K562 (cell line): ENCODE measurements around the gene ARL4C. TPM values are rescaled to one million over a fixed set of nuclear protein-coding genes. Genes with fewer than 3 reads are reported as not detected.

ENCODE experiments used
- ATAC-seq: fragments of 200-7000 bp; cut with Tn5 transposase; 3 replicates; pipeline ENCODE4 v1.9.1; 2020; ENCODE audit warnings: moderate library complexity
- BruUV-seq: library from RNA; stranded (reverse); fragments of 400-500 nt; replicated peaks from 2 replicates; lab custom pipeline; 2021; lab: Mats Ljungman, UMichigan
- CTCF ChIA-PET: fragments of 300-600 bp; formaldehyde crosslinking; extraction: SDS; loops from one replicate; lab custom pipeline; 2021; ENCODE audit warnings: low intra/inter-chr PET ratio; lab: Yijun Ruan, JAX
- POLR2A ChIA-PET: fragments of 300-600, 350-650 bp; sonication (Branson Sonifier 250); formaldehyde crosslinking; extraction: SDS; loops from one replicate; lab custom pipeline; 2021; ENCODE audit warnings: antibody characterized with exemption, inconsistent platforms; lab: Yijun Ruan, JAX
- DNase-seq, 4 experiments: peaks; one replicate each; pipeline versions ENCODE4 v3.0.0 to v3.0.0-alpha.2; 2011 to 2018; ENCODE audit warnings: low spot score in 3 of 4, mixed read lengths in 3 of 4; ENCODE audit errors: extremely low read depth in 1 of 4
- FAIRE-seq: peaks from 2 replicates; lab custom pipeline; 2011; peaks lifted over from hg19 to GRCh38; lab: Jason Lieb, UNC
- H2AFZ ChIP-seq: 2 replicates; pipeline ENCODE4 v1.6.0; 2011; ENCODE audit warnings: low read depth, low read length, control low read depth, inconsistent platforms
- H3K27ac ChIP-seq: fragments of 200-600 bp; 3 replicates; pipeline ENCODE4 v1.8.0; 2011; ENCODE audit warnings: low read depth, mild to moderate bottlenecking, control low read depth, inconsistent platforms, low read length, moderate library complexity, mixed read lengths; ENCODE audit errors: extremely low read depth
- H3K27me3 ChIP-seq, 2 experiments: fragments of 300-600 bp in 1 of 2; 2 replicates in 1 of 2; 3 replicates in 1 of 2; pipeline versions ENCODE4 v1.6.0 to v1.8.0; 2011; ENCODE audit warnings: inconsistent platforms in 2 of 2, low read length in 2 of 2, mild to moderate bottlenecking in 1 of 2, mixed read lengths in 1 of 2, moderate library complexity in 1 of 2; ENCODE audit not compliant: control insufficient read depth in 2 of 2, insufficient read depth in 2 of 2
- H3K36me3 ChIP-seq: fragments of 300-600 bp; 3 replicates; pipeline ENCODE4 v1.8.0; 2011; ENCODE audit warnings: mild to moderate bottlenecking, low read length, inconsistent platforms; ENCODE audit not compliant: control insufficient read depth, insufficient read depth
- H3K4me1 ChIP-seq, 2 experiments: fragments of 200-600 bp in 1 of 2; replicated peaks in 1 of 2; 2 replicates in 1 of 2; 3 replicates in 1 of 2; pipeline versions ENCODE4 v1.5.1 to v1.8.0; 2011; ENCODE audit warnings: inconsistent platforms in 2 of 2, low read length in 2 of 2, mild to moderate bottlenecking in 1 of 2, mixed read lengths in 1 of 2, moderate library complexity in 1 of 2; ENCODE audit not compliant: control insufficient read depth in 2 of 2, insufficient read depth in 2 of 2
- H3K4me2 ChIP-seq: 2 replicates; pipeline ENCODE4 v1.6.1; 2011; ENCODE audit warnings: low read length, control low read depth, inconsistent platforms, mixed read lengths; ENCODE audit not compliant: insufficient read depth
- H3K4me3 ChIP-seq: fragments of 200-600 bp; sonication (generic), shearing (Covaris generic); 2 replicates; pipeline ENCODE4 v1.5.1; 2016; ENCODE audit warnings: control low read depth, inconsistent platforms
- H3K79me2 ChIP-seq: fragments of 200-600 bp; 3 replicates; pipeline ENCODE4 v1.8.0; 2011; ENCODE audit warnings: low read length, inconsistent platforms; ENCODE audit not compliant: control insufficient read depth, insufficient read depth
- H3K9ac ChIP-seq, 2 experiments: 2 replicates each; pipeline versions ENCODE4 v1.6.0 to v1.6.1; 2011; ENCODE audit warnings: low read depth in 2 of 2, low read length in 2 of 2, control low read depth in 1 of 2, inconsistent platforms in 1 of 2, mild to moderate bottlenecking in 1 of 2, mixed read lengths in 1 of 2; ENCODE audit not compliant: insufficient read depth in 1 of 2
- H3K9me1 ChIP-seq: one replicate; pipeline ENCODE4 v1.6.0; 2011; ENCODE audit warnings: inconsistent platforms, mild to moderate bottlenecking, low read length, moderate library complexity; ENCODE audit not compliant: control insufficient read depth, insufficient read depth
- H3K9me3 ChIP-seq: replicated peaks from 2 replicates; pipeline ENCODE4 v1.5.1; 2011; ENCODE audit warnings: low read depth, low read length, inconsistent platforms; ENCODE audit not compliant: control insufficient read depth, insufficient read depth
- H4K20me1 ChIP-seq: replicated peaks from 2 replicates; pipeline ENCODE4 v1.6.1; 2011; ENCODE audit warnings: low read length, inconsistent platforms, mixed read lengths; ENCODE audit not compliant: control insufficient read depth, insufficient read depth
- CHCHD3 ChIP-seq: fragments of 250-450 bp; sonication (Bioruptor Pico); IDR thresholded peaks from 2 replicates; pipeline ENCODE4 v2.1.2; 2022; ENCODE audit warnings: mild to moderate bottlenecking
- ETV6 ChIP-seq, 3 experiments: fragments of 150-350 bp in 1 of 3; sonication (generic) in 1 of 3; formaldehyde crosslinking in 1 of 3; IDR thresholded peaks; 2 replicates each; pipeline versions ENCODE4 v1.6.1 to v1.8.0; 2014 to 2022; ENCODE audit warnings: borderline replicate concordance in 2 of 3, low read depth in 2 of 3, antibody characterized with exemption in 1 of 3, low read length in 1 of 3, mild to moderate bottlenecking in 1 of 3, missing genetic modification reagents in 1 of 3
- PCBP1 ChIP-seq: fragments of 200-400 bp; formaldehyde crosslinking; IDR thresholded peaks from 2 replicates; pipeline ENCODE4 v1.6.1; 2018; ENCODE audit warnings: mild to moderate bottlenecking, low read depth, low read length; ENCODE audit not compliant: poor library complexity, severe bottlenecking
- SAFB ChIP-seq: fragments of 200-400 bp; formaldehyde crosslinking; IDR thresholded peaks from 2 replicates; pipeline ENCODE4 v1.6.1; 2017; ENCODE audit warnings: low read depth, low read length, borderline replicate concordance
- SIN3B ChIP-seq: fragments of 450-650 bp; IDR thresholded peaks from 2 replicates; pipeline ENCODE4 v1.6.1; 2017; ENCODE audit warnings: low read depth, mild to moderate bottlenecking, moderate library complexity
- TFAM ChIP-seq: fragments of 250-450 bp; sonication (Bioruptor Pico); conservative IDR thresholded peaks from 2 replicates; pipeline ENCODE4 v1.5.0; 2021; ENCODE audit warnings: mild to moderate bottlenecking, moderate library complexity
- ZHX1 ChIP-seq: fragments of 150-350 bp; conservative IDR thresholded peaks from 2 replicates; pipeline ENCODE4 v1.6.1; 2014; ENCODE audit warnings: low read length
- ZNF12 ChIP-seq: sonication (generic); formaldehyde crosslinking; IDR thresholded peaks from 2 replicates; pipeline ENCODE4 v1.4.0; 2020; ENCODE audit warnings: mild to moderate bottlenecking, missing genetic modification reagents
- ZNF165 ChIP-seq: fragments of 250-450 bp; sonication (Bioruptor Pico); IDR thresholded peaks from 2 replicates; pipeline ENCODE4 v1.4.0; 2020; ENCODE audit warnings: borderline replicate concordance
- ZNF3 ChIP-seq: fragments of 250-450 bp; sonication (Bioruptor Pico); IDR thresholded peaks from 2 replicates; pipeline ENCODE4 v1.5.0; 2021; ENCODE audit warnings: mild to moderate bottlenecking, moderate library complexity
- WGBS: fragments of 100-300 bp; shearing (Covaris generic); methylation state at CpG from one replicate; pipeline ENCODE4 v1.1.6; 2016; ENCODE audit warnings: low coverage, mixed read lengths; ENCODE audit not compliant: insufficient coverage; ENCODE audit errors: missing lambda C conversion rate; 5-methylcytosine and 5-hydroxymethylcytosine counted together
- in situ Hi-C: fragments of 300-500 bp; cut with MboI; formaldehyde crosslinking; loops from 4 replicates; pipeline ENCODE4 v1.15.0; 2018; ENCODE audit warnings: inconsistent platforms, mixed read lengths
- intact Hi-C: fragments of 100-400 bp; cut with micrococcal nuclease; formaldehyde crosslinking; loops from 2 replicates; pipeline ENCODE4 v1.14.2; 2022
- polyA plus RNA-seq, 8 experiments: library from polyadenylated mRNA; depleted of rRNA in 4 of 8; stranded (reverse) in 5 of 8; unstranded in 3 of 8; fragments of >200 nt; fragmentation: Nextera tagmentation in 2 of 8; fragmentation: Illumina TruSeq in 1 of 8; extraction: Ambion mirVana in 2 of 8; extraction: Trizol in 1 of 8; gene quantifications; 2 replicates each; pipeline versions ENCODE4 v1.2.1 to v1.2.3, GENCODE V29; 2011 to 2014; ENCODE audit warnings: inconsistent platforms in 1 of 8, missing spikeins in 1 of 8
- total RNA-seq, 7 experiments: library from RNA; depleted of rRNA in 6 of 7; stranded (reverse); fragments of >200 nt in 6 of 7; fragmentation: Illumina TruSeq in 2 of 7; extraction: Trizol in 2 of 7; gene quantifications; 2 replicates each; pipeline versions ENCODE4 v1.2.1 to v1.2.3, GENCODE V29; 2011 to 2021; ENCODE audit warnings: low replicate concordance in 1 of 7
- TF ChIP-seq, protein P1 (sequence below): fragments of 250-450 bp; sonication (Bioruptor Pico); IDR thresholded peaks from 2 replicates; pipeline ENCODE4 v1.5.1; 2021; ENCODE audit warnings: mild to moderate bottlenecking
- TF ChIP-seq, protein P2 (sequence below), 2 experiments: IDR thresholded peaks; 2 replicates each; pipeline ENCODE4 v1.6.1; 2011; ENCODE audit warnings: borderline replicate concordance in 1 of 2, control low read depth in 1 of 2, low read depth in 1 of 2, low read length in 1 of 2, mild to moderate bottlenecking in 1 of 2, mixed read lengths in 1 of 2, moderate library complexity in 1 of 2; ENCODE audit not compliant: insufficient read depth in 1 of 2, insufficient read length in 1 of 2, poor library complexity in 1 of 2, severe bottlenecking in 1 of 2; ENCODE audit errors: extremely low read depth in 1 of 2
- TF ChIP-seq, protein P3 (sequence below): fragments of 250-450 bp; sonication (Bioruptor Pico); IDR thresholded peaks from 2 replicates; pipeline ENCODE4 v1.9.0; 2021; ENCODE audit warnings: mild to moderate bottlenecking

ARL4C gene
- total and polyA plus RNA-seq, 9 of the 15 experiments (the other 6 are each of a cell fraction or from before 2014, with no cell fraction given) = 0.03 to 0.11 (median 0.04) TPM; not detected in 5

DNA sequence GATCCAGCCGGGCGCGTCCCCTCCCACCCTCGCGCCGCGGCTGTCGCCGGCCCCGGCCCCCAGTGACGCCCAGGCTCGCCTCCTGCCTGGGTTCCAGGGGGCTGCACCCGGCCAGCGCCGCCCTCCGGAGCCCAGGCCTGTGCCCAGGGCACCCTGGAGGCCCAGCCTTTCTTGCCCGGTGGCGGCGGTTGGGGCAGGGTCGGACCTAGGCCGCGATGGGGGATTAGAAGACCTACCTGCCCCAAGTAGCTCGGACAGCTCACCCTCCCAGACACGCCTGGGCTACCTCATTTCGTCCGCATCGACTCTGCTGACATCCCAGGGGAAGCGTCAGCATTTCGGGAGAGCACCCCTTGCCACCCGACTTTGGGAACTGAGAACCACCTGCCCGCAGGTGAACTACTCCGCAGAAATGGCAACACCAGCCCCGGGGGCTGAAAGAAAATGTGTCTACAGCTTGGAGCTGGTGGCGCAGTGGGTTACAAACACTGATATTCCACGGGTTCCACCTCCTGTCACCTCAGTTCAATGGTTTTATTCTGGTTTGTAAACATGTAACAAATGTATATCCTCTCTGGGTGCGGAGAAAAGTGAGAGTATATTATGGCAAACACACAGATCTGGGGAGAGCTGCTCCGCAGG lies 834 bp upstream of the ARL4C start:
- peak overlapping the region in 1 of 2 experiments; percentile 85; a peak in 3 of 4 replicates for H3K9ac ChIP-seq
- TF ChIP-seq ZHX1 (no peak), ZNF3 (CRISPR knock-in tag) (no peak), ZNF12 (CRISPR knock-in tag) (no peak), ETV6 (IDR thresholded peaks at IDR 0.05; ENCODE audit: borderline replicate concordance in 1 of 2, low read depth in 2 of 2, low read length in 1 of 2) (no peak), ETV6 (CRISPR knock-in tag; IDR thresholded peaks at IDR 0.05; ENCODE audit: borderline replicate concordance) (no peak), SAFB (no peak), SIN3B (no peak), PCBP1 (no peak), TFAM (CRISPR knock-in tag) (no peak), ZNF165 (no peak), CHCHD3 (CRISPR knock-in tag) (no peak)
- TF ChIP-seq, protein P1, sequence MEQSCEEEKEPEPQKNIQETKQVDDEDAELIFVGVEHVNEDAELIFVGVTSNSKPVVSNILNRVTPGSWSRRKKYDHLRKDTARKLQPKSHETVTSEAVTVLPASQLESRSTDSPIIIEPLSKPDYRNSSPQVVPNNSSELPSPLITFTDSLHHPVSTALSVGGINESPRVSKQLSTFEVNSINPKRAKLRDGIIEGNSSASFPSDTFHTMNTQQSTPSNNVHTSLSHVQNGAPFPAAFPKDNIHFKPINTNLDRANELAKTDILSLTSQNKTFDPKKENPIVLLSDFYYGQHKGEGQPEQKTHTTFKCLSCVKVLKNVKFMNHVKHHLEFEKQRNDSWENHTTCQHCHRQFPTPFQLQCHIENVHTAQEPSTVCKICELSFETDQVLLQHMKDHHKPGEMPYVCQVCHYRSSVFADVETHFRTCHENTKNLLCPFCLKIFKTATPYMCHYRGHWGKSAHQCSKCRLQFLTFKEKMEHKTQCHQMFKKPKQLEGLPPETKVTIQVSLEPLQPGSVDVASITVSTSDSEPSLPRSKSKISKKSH (CRISPR knock-in tag) = no peak
- TF ChIP-seq, protein P2, sequence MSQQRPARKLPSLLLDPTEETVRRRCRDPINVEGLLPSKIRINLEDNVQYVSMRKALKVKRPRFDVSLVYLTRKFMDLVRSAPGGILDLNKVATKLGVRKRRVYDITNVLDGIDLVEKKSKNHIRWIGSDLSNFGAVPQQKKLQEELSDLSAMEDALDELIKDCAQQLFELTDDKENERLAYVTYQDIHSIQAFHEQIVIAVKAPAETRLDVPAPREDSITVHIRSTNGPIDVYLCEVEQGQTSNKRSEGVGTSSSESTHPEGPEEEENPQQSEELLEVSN (IDR thresholded peaks at IDR 0.05; ENCODE audit: borderline replicate concordance in 1 of 2, extremely low read depth in 1 of 2, insufficient read depth in 1 of 2, insufficient read length in 1 of 2, low read depth in 1 of 2, low read length in 1 of 2, poor library complexity in 1 of 2, severe bottlenecking in 1 of 2) = no peak
- TF ChIP-seq, protein P3, sequence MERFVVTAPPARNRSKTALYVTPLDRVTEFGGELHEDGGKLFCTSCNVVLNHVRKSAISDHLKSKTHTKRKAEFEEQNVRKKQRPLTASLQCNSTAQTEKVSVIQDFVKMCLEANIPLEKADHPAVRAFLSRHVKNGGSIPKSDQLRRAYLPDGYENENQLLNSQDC (CRISPR knock-in tag) = no peak
- TF ChIP-seq, all 486 proteins: peak for 0
- H3K9me1 ChIP-seq = no peaks in the 10 kb centered on the region
- DNase-seq (no peak), FAIRE-seq (no peak), ATAC-seq (no peak)
- no TSS peak for BruUV-seq
- peak overlapping the region; percentile 74; the same call in 1 of the 2 replicates for H2AFZ ChIP-seq
- 45% methylated on average over 19 of the region's 37 CpGs for WGBS
- no peaks in the 10 kb centered on the region for H3K9me3 ChIP-seq
- ChIA-PET POLR2A (interaction anchor here (0.6 to 1.0 kb wide), 2 partner anchors 8 to 18 kb away, joined by 3 read pairs; no protein-coding TSS in a partner anchor), CTCF (no interaction called here)
- no peak overlapping the region for H3K4me2 ChIP-seq
- intact Hi-C loops (no loop called here), in situ Hi-C loops (no loop called here)
- no peaks in the 10 kb centered on the region for H3K79me2 ChIP-seq
- H3K36me3 ChIP-seq = no peaks in the 10 kb centered on the region
- no peak overlapping the region for H3K27ac ChIP-seq
- peaks cover 0 to 13% of the 10 kb centered on the region in 2 experiments; a peak in 3 of 5 replicates for H3K27me3 ChIP-seq
- peaks cover 0 to 19% of the 10 kb centered on the region in 2 experiments; a peak in 2 of 5 replicates for H3K4me1 ChIP-seq
- H3K4me3 ChIP-seq = peak overlapping the region; percentile 34; the same call in 1 of the 2 replicates
- H4K20me1 ChIP-seq = no peaks in the 10 kb centered on the region
